Neural progenitor cell (in vitro differentiated cells): Measurements from ENCODE around the gene COL25A1. TPM values are rescaled to one million over a fixed set of nuclear protein-coding genes. Genes with fewer than 3 reads are reported as not detected.
"Not testable (repeated sequence)": the region's sequence is repeated elsewhere in the genome, so short reads cannot be mapped to it uniquely, and the experiment has no call there.

Experiments used
- DNase-seq: peaks from one replicate; pipeline ENCODE4 v3.0.0-alpha.2; 2016; ENCODE audit warnings: low spot score
- H2AFZ ChIP-seq: fragments of 200-600 bp; sonication (generic); replicated peaks from 2 replicates; pipeline ENCODE4 v1.6.1; 2016; ENCODE audit warnings: antibody characterized with exemption
- H3F3A ChIP-seq: fragments of 200-600 bp; sonication (generic); 2 replicates; pipeline ENCODE4 v1.6.1; 2016; ENCODE audit warnings: antibody characterized with exemption, low read depth
- H3K27ac ChIP-seq: fragments of 200-600 bp; sonication (generic); 2 replicates; pipeline ENCODE4 v1.5.1; 2016; ENCODE audit warnings: mild to moderate bottlenecking
- H3K27me3 ChIP-seq: fragments of 200-600 bp; sonication (generic); 2 replicates; pipeline ENCODE4 v1.6.1; 2016; ENCODE audit warnings: mild to moderate bottlenecking, moderate library complexity
- H3K36me3 ChIP-seq: fragments of 200-600 bp; sonication (generic); 2 replicates; pipeline ENCODE4 v1.5.1; 2016
- H3K4me1 ChIP-seq: fragments of 200-600 bp; sonication (generic); 2 replicates; pipeline ENCODE4 v1.6.1; 2016; ENCODE audit warnings: mixed run types
- H3K4me2 ChIP-seq: fragments of 200-600 bp; sonication (generic); 2 replicates; pipeline ENCODE4 v1.6.1; 2016
- H3K4me3 ChIP-seq: fragments of 200-600 bp; sonication (generic); 2 replicates; pipeline ENCODE4 v1.5.1; 2016
- H3K79me2 ChIP-seq: fragments of 200-600 bp; sonication (generic); 2 replicates; pipeline ENCODE4 v1.6.1; 2016; ENCODE audit warnings: low read depth
- H3K9ac ChIP-seq: fragments of 200-600 bp; sonication (generic); 2 replicates; pipeline ENCODE4 v1.6.1; 2016
- H3K9me3 ChIP-seq: fragments of 200-600 bp; sonication (generic); 2 replicates; pipeline ENCODE4 v1.5.1; 2016; ENCODE audit warnings: low read depth
- H4K20me1 ChIP-seq: fragments of 200-600 bp; sonication (generic); 2 replicates; pipeline ENCODE4 v1.6.1; 2016; ENCODE audit warnings: low read depth
- H3K27ac Mint-ChIP-seq: 3 replicates; pipeline ENCODE4 v1.8.0; 2021; ENCODE audit warnings: mixed read lengths
- H3K27me3 Mint-ChIP-seq: 2 replicates; pipeline ENCODE4 v1.8.0; 2022; ENCODE audit warnings: low read depth, mild to moderate bottlenecking, inconsistent platforms, moderate library complexity, mixed read lengths; ENCODE audit not compliant: insufficient read depth
- H3K36me3 Mint-ChIP-seq: 3 replicates; pipeline ENCODE4 v1.8.0; 2021; ENCODE audit warnings: mixed read lengths
- H3K4me1 Mint-ChIP-seq: 3 replicates; pipeline ENCODE4 v1.8.0; 2021; ENCODE audit warnings: mixed read lengths
- H3K4me3 Mint-ChIP-seq: 3 replicates; pipeline ENCODE4 v1.8.0; 2021; ENCODE audit warnings: mild to moderate bottlenecking, moderate library complexity, mixed read lengths
- H3K9me3 Mint-ChIP-seq: 3 replicates; pipeline ENCODE4 v1.8.0; 2020; ENCODE audit warnings: mixed read lengths
- EZH2 ChIP-seq: fragments of 200-600 bp; sonication (generic); IDR thresholded peaks from 2 replicates; pipeline ENCODE4 v1.6.1; 2017; ENCODE audit warnings: antibody characterized with exemption, mild to moderate bottlenecking, moderate library complexity
- EZH2phosphoT487 ChIP-seq: fragments of 200-600 bp; sonication (generic); IDR thresholded peaks from 2 replicates; pipeline ENCODE4 v1.6.1; 2017; ENCODE audit warnings: antibody characterized with exemption
- total RNA-seq: library from RNA; depleted of rRNA; stranded (reverse); fragments of >200 nt; gene quantifications from 2 replicates; pipeline ENCODE4 v1.2.3, GENCODE V29; 2015; ENCODE audit warnings: low replicate concordance
- TF ChIP-seq, protein P1 (sequence below): fragments of 200-600 bp; sonication (generic); IDR thresholded peaks from 2 replicates; pipeline ENCODE4 v1.5.1; 2017; ENCODE audit warnings: antibody characterized with exemption, mild to moderate bottlenecking

COL25A1 gene
- total RNA-seq, 1 donor from 2014 or later: 1.3 TPM

- H3K9me3 ChIP-seq: no peaks in the 10 kb centered on the region
- no peak overlapping the region for H3K27ac Mint-ChIP-seq
These were observed 362.3 kb downstream of the COL25A1 start for GRCh38 chr4:108940149-108940548.

DNA sequence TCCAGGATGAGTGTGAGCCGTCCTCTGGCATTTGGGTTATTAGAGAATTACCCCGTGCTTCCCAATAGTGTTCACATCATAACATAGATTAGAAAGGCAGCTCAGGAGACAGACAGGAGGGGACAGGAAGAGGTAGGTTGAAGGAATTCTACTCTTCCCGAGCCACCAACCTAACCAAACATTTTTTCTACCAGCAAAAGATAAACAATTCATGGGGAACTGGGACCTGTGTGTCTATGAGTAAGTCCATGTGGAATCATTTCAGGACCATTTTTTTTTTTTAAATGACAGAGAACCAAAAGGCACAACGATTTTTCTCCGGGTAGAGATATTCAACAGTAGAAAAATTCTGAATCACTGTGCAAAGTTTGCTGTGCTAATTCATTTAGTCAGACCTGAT, 365.4 kb downstream of the COL25A1 start:
- Histone ChIP-seq H3K79me2 (no peaks in the 10 kb centered on the region), H4K20me1 (no peaks in the 10 kb centered on the region), H3K27ac (no peak overlapping the region), H3F3A (no peaks in the 10 kb centered on the region), H2AFZ (no peak overlapping the region), H3K36me3 (no peaks in the 10 kb centered on the region), H3K9me3 (no peaks in the 10 kb centered on the region), H3K9ac (no peak overlapping the region), H3K4me3 (no peak overlapping the region), H3K4me2 (no peak overlapping the region), H3K4me1 (no peaks in the 10 kb centered on the region), H3K27me3 (no peaks in the 10 kb centered on the region)
- H3K27me3 Mint-ChIP-seq: no peaks in the 10 kb centered on the region
- H3K4me1 Mint-ChIP-seq: peaks cover 20% of the 10 kb centered on the region
- TF ChIP-seq EZH2phosphoT487: no peak
- no peak for TF ChIP-seq EZH2
- TF ChIP-seq, protein P1, sequence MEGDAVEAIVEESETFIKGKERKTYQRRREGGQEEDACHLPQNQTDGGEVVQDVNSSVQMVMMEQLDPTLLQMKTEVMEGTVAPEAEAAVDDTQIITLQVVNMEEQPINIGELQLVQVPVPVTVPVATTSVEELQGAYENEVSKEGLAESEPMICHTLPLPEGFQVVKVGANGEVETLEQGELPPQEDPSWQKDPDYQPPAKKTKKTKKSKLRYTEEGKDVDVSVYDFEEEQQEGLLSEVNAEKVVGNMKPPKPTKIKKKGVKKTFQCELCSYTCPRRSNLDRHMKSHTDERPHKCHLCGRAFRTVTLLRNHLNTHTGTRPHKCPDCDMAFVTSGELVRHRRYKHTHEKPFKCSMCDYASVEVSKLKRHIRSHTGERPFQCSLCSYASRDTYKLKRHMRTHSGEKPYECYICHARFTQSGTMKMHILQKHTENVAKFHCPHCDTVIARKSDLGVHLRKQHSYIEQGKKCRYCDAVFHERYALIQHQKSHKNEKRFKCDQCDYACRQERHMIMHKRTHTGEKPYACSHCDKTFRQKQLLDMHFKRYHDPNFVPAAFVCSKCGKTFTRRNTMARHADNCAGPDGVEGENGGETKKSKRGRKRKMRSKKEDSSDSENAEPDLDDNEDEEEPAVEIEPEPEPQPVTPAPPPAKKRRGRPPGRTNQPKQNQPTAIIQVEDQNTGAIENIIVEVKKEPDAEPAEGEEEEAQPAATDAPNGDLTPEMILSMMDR: no peak
- no peaks in the 10 kb centered on the region for H3K36me3 Mint-ChIP-seq
- no peaks in the 10 kb centered on the region for H3K9me3 Mint-ChIP-seq
- no peak for DNase-seq
- H3K4me3 Mint-ChIP-seq: no peak overlapping the region
- no peak overlapping the region for H3K27ac Mint-ChIP-seq

More at GRCh38 chr4:108940149-108940548, 362.3 kb downstream of the COL25A1 start:
- H3K9me3 Mint-ChIP-seq: no peaks in the 10 kb centered on the region
- TF ChIP-seq, protein P1: no peak
- TF ChIP-seq EZH2phosphoT487 (no peak), EZH2 (no peak)
- Histone ChIP-seq H3K4me2 (no peak overlapping the region), H4K20me1 (no peaks in the 10 kb centered on the region), H3K9ac (no peak overlapping the region), H3K27me3 (no peaks in the 10 kb centered on the region), H3K36me3 (no peaks in the 10 kb centered on the region), H3K4me1 (no peaks in the 10 kb centered on the region), H3F3A (no peaks in the 10 kb centered on the region), H3K4me3 (no peak overlapping the region), H3K27ac (no peak overlapping the region), H2AFZ (no peak overlapping the region), H3K79me2 (no peaks in the 10 kb centered on the region)
- DNase-seq: no peak
- no peak overlapping the region for H3K4me3 Mint-ChIP-seq
- H3K36me3 Mint-ChIP-seq: no peaks in the 10 kb centered on the region
- H3K4me1 Mint-ChIP-seq: peaks cover 12% of the 10 kb centered on the region
- no peaks in the 10 kb centered on the region for H3K27me3 Mint-ChIP-seq

- not testable (repeated sequence) for H3K4me3 Mint-ChIP-seq, H3K9ac ChIP-seq
These were observed 368.5 kb downstream of the COL25A1 start for GRCh38 chr4:108933925-108934324.

GRCh38 chr4:108933046-108933445, 369.4 kb downstream of the COL25A1 start:
- Mint-ChIP-seq H3K4me3 (no peak overlapping the region), H3K27ac (no peak overlapping the region), H3K27me3 (peaks cover 2% of the 10 kb centered on the region), H3K4me1 (peaks cover 33% of the 10 kb centered on the region), H3K9me3 (no peaks in the 10 kb centered on the region), H3K36me3 (no peaks in the 10 kb centered on the region)
- no peak for DNase-seq
- Histone ChIP-seq H3K9me3 (no peaks in the 10 kb centered on the region), H3K4me1 (peaks cover 4% of the 10 kb centered on the region), H3K4me3 (no peak overlapping the region), H2AFZ (no peak overlapping the region), H3K27me3 (no peaks in the 10 kb centered on the region), H3K9ac (no peak overlapping the region), H3K79me2 (no peaks in the 10 kb centered on the region), H3K36me3 (no peaks in the 10 kb centered on the region), H4K20me1 (no peaks in the 10 kb centered on the region), H3K27ac (no peak overlapping the region), H3K4me2 (no peak overlapping the region), H3F3A (no peaks in the 10 kb centered on the region)
- no peak for TF ChIP-seq EZH2phosphoT487
- TF ChIP-seq, protein P1: no peak
- no peak for TF ChIP-seq EZH2

More at GRCh38 chr4:108933925-108934324, 368.5 kb downstream of the COL25A1 start:
- not testable (repeated sequence) for H3F3A ChIP-seq, H2AFZ ChIP-seq, H3K9me3 ChIP-seq, H3K27ac ChIP-seq, DNase-seq, H3K36me3 Mint-ChIP-seq, H3K9me3 Mint-ChIP-seq, H3K4me2 ChIP-seq, H3K36me3 ChIP-seq, H3K4me1 ChIP-seq, H4K20me1 ChIP-seq, H3K79me2 ChIP-seq, H3K27me3 ChIP-seq, H3K27ac Mint-ChIP-seq, H3K27me3 Mint-ChIP-seq, H3K4me3 ChIP-seq
- peaks cover 33% of the 10 kb centered on the region for H3K4me1 Mint-ChIP-seq
